Cardiac septum (tissue), 1 donor: ENCODE data around the gene TRMT5. TPM values are rescaled to one million over a fixed set of nuclear protein-coding genes. Genes with fewer than 3 reads are reported as not detected.

ENCODE experiments used
- DNase-seq: peaks from one replicate; pipeline ENCODE4 v3.0.0-alpha.2; 2020; ENCODE audit warnings: low spot score
- intact Hi-C: fragments of 100-400 bp; cut with DNase I; formaldehyde crosslinking; loops from one replicate; pipeline ENCODE4 v1.14.0; 2022
- total RNA-seq: library from RNA; stranded (reverse); fragmentation: NEBNext Ultra II Directional; extraction: Animal tissue kit (Norgen Biotek cat#: 25700); gene quantifications from one replicate; pipeline ENCODE4 v1.2.1, GENCODE V29; 2021
- donor health status: DM: no; HTN: no; CAD: no.

Gene TRMT5
- total RNA-seq, 1 donor from 2014 or later, result 6.5 TPM

DNA sequence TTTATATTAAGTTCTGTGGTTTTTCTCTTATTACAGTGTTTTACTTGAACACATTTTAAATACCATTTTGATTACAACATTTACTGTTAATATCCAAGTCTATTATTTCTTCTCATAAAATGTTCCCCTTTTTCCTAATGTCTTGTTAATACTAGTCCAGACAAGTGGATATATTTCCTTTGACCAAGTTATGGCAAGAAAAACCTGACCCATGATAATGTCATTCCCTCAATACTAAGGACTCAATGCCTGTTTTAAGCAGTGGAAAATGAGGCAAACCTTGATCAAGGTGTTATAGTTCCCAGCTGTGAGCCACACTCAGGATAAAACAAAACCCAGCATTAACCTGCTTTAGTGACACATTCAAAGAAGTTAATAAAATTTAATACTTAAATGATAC lies 12.2 kb downstream of the TRMT5 start:
- no peak for DNase-seq
- intact Hi-C loops, result no loop called here

DNA sequence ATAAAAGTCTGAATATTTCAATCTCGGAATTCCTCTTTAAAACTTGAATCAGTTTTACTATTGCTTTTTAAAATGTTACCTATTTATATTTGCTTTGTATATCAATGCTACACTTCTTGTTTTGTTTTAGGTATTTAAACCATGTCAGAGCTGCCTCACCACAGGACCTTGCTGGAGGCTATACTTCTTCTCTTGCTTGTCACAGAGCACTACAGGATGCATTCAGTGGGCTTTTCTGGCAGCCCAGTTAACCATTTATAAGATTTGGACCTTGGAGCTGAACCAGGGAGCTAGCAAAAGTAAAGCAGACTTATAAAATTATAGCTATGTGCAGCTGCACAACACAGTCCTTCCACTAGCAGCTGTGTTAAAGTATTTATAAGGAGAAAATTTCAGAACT lies 12.8 kb downstream of the TRMT5 start:
- intact Hi-C loops, result no loop called here
- DNase-seq, result no peak

DNA sequence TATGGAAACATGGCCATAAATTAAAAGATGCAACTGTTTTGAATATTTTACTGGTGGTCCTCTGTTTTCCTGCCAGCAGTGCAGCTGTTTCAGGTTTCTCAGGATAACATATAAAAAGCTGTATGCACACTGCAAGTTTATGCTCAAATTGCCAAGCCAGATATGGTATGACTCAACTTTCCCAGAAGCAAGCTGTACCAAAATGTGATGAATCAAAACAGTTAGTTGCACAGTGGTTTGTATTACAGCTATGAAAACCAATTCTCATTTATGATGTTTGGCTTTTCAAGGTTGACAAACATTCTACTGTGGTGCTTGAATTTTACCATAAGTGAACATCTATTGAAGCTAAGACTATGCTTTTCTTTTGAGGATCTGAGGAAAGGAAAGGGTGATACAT lies 15.5 kb downstream of the TRMT5 start:
- intact Hi-C loops, result no loop called here
- no peak for DNase-seq

DNA sequence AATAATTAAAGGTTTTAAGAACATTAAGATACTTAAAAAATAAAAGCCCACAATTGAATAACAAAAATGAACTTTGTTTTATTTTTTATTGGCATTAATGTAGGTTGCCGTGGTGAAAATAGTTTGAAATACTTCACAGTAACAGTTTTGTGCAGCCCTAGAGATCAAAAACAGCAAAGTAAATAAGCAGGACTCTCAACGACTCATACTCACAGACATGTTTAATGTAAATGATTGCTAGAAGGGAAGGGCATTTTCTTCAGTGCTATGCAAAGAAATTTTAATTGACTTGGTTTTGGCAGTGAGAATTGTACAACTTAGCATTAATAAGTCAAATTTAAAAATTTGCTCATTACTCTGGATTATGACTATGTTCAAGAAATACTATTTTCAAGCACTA lies 16.0 kb downstream of the TRMT5 start:
- intact Hi-C loops, result no loop called here
- DNase-seq, result no peak

DNA sequence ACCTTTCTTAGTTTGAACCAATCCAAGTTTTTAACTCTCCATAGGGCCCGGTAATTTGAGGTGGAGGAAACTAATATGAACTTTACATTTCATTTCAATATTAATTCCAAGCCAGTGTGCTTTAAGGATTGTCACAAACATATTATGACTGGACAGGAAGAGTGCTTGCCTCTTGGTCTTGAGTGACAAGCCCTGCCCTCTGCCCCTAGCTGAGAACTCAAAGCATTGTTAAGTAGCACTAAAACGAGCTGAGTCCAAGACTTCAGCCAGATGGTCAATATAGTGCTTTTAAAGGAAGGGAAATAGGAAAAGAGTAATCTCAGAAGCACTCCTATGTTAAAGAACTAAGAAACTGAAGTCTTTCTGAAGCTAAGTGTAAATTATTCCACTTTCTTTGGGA lies 17.1 kb downstream of the TRMT5 start:
- intact Hi-C loops, result no loop called here
- DNase-seq, result no peak

DNA sequence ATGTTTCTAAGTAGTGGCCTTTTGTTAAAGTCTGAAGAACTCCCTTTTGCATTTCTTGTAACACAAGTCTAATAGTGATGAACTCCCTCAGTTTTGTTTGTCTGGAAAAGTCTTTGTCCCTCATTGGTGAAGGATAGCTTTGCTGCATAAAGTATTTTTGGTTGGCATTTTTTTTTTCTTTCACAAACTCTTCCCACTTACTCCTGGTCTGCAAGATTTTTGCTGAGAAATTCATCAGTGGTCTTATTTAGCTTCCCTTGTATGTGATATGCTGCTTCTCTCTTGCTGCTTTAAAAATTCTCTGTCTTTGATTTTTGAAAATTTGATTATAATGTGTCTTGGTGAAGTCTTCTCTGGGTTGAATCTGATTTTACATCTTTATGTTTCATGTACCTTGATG lies 22.7 kb downstream of the TRMT5 start:
- intact Hi-C loops, result no loop called here
- no peak for DNase-seq

DNA sequence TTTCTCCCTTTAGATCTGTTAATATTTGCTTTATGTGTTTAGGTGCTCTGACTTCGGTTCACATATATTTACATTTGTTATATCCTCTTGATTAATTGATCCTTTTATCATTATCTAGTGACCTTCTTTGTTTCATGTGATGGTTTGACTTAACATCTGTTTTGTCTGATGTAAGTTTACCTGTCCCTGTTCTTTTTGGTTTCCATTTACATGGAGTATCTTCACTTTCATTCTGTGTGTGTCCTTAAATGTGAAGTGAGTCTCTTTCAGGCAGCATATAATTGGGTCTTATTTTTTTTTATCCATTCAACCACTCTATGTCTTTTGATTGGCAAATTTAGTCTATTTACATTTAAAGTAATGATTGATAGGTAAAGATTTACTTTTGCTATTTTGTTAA lies 24.2 kb downstream of the TRMT5 start:
- DNase-seq, result no peak
- intact Hi-C loops, result no loop called here

DNA sequence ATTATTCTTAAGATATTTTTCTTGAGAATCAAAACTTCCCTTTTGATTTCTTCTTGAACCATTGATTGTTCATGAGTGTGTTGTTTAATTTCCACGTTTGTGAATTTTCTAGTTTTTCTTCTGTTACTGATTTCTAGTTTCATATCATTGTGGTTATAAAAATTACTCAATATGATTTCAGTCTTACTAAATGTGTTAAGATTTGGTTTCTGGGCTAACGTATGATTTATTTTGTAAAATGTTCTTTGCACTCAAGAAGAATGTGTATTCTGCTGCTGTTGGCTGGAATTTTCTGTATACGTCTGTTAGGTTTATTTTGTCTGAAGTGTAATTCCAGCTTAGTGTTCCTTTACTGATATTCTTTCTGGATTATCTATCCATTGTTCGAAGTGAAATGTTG lies 24.7 kb downstream of the TRMT5 start:
- DNase-seq, result no peak
- intact Hi-C loops, result no loop called here

DNA sequence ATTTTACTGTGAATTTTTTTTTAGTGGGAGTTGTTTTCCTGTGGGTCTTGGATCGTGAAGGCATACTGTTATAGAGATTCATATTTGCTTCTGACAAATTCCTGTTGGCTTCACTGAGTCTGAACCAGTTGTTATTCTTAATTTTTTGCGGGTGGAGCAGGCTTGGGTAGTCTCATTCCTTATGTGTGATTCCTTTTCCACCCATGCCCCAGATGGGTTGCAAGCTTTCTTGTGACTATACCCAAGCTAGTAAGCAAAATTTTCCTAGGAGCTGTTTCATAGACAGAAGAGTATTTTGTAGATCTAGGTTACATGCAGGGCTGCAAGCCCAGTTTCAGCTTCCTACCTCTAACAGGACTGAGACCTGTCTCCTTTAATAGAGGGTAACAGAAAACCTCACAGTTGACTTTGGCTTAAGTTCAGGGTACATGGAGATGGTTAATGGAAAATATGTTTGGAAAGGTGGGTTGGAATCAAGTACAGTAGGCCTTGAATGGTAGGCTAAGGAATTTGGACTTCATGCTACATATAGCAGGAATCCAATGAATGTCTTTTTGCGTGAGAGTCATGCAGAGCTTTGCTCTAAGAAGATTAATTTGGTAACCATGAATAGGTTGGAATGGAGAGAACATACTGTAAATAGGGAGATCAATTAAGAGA lies 29.0 kb downstream of the TRMT5 start:
- intact Hi-C loops, result no loop called here
- DNase-seq, result no peak

DNA sequence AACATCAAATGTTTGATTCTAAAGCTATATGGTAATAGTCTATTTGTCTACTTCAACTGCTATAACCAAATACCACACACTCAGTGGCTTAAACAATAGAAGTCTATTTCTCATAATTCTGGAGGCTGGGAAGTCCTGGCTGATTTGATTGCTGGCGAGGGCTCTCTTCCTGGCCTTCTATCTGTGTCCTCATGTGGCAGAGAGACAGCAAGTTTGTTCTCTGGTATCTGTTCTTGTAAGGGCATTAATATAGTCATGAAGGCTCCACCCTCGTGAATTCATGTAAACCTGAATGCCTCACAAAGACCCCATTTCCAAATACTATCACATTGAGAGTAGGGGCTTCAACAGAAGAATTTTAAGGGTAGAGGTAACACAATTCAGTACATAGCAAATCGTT lies 34.1 kb downstream of the TRMT5 start:
- DNase-seq, result no peak
- intact Hi-C loops, result no loop called here

DNA sequence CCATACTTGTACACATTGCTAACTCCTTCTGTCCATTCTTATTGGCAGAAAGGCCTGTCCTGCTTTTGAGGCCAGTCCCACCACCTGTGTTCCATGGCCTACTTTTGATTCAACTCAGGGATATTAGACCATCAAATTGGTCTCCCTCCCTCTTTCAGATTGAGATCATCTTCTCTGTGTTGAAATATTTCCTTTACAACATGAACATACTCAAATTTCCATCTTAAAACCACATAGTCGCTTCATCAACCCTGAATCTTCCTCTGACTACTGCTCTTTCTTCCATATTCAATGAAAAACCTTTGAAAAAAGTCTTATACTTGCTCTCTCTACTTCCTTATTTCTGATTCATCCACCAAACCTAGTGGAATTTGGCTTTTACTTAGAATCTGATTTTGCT lies 34.9 kb downstream of the TRMT5 start:
- DNase-seq, result no peak
- intact Hi-C loops, result no loop called here

DNA sequence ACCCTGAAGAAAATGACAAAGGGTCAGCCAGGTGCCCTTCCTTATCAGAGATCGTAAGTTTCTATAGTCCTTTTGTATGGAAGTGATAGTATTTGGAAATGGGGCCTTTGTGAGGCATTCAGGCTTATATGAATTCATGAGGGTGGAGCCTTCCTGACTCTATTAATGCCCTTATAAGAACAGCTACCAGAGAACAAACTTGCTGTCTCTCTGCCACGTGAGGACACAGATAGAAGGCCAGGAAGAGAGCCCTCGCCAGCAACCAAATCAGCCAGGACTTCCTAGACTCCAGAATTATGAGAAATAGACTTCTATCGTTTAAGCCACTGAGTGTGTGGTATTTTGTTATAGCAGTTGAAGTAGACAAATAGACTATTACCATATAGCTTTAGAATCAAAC lies 36.7 kb downstream of the TRMT5 start:
- intact Hi-C loops, result no loop called here
- no peak for DNase-seq

DNA sequence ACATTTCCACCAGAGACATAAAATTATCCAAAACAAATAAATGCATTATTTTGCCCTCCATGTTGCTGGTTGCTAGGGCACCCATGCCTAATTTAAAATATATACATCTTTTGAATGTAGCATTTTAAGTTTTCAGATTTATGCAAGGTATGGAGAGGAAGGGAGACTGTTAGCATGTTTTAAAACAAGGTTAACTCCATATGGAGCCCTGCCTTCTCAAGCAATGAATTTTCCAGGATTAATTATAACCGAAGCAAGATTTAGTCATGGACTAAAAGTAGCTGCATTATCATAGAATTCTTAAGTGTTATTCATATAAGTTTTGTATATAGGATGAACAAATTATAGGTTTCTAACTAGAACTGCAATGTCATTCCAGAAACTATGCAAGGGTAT lies 37.2 kb downstream of the TRMT5 start:
- intact Hi-C loops, result no loop called here
- no peak for DNase-seq

DNA sequence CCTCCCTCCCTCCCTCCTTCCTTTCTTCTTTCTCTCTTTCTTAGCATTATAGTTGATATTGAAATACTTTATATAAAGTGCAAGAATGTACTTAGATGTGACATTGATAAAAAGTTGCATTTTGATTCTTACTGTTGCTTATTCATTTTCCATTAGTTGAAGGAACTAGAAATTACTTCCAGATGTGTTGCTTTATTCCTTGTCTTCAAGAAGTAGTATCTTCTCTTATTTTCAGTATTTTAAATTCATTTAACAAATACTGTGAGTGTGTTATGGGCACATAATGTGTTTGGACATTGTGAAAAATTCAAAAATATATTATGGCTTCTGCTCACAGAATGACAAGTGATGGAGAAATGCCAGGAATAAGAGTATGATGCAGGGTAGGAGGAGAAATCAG lies 45.6 kb downstream of the TRMT5 start:
- intact Hi-C loops, result no loop called here
- no peak for DNase-seq

DNA sequence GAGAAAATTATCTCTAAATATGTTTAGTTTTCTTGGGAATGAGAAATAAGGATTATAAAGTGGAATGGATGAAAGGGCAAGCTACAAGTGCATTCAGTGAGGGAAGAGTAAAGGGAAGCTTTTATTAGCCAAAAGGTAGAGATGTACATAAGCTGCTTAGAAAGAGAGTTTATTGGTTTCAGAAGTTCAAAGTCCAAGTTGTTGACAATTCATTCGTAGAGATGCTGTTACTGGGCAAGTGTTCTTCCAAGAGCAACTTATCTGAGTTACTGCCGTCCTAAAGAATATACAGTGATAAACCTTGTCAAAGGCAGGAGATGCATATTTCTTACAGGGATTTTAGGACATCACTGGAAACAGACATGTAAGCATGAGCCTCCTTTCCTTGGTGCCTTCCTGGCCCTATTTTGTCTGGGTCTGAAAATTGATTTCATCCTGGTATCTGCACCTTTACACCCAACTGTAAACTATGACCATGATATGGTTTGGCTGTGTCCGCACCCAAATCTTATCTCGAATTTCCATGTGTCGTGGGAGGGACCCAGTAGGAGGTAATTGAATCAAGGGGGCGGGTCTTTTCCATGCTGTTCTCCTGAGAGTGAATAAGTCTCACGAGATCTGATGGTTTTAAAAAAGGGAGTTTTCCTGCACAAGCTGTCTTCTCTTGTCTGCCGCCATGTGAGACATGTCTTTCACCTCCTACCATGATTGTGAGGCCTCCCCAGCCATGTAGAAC lies 46.8 kb downstream of the TRMT5 start:
- intact Hi-C loops, result no loop called here
- DNase-seq, result no peak

DNA sequence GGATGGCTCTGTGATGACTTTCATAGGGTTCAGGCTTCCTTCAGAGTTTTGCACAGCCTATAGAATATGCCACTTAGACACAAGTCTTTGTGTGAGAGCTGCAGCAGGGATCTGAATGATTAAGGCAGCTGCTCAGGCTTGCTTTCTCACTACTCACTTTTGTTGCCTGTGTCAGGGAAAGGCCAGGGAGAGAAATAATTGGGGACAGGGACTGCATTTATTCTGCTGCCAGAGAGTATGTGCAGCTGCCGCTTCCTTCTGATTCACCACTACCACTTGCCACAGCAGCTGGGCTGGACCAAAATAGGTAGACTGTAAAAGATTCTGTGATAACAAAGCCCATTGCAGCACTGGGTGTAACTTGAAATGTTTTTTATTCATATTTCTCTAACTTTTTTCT lies 49.7 kb downstream of the TRMT5 start:
- DNase-seq, result no peak
- intact Hi-C loops, result no loop called here

DNA sequence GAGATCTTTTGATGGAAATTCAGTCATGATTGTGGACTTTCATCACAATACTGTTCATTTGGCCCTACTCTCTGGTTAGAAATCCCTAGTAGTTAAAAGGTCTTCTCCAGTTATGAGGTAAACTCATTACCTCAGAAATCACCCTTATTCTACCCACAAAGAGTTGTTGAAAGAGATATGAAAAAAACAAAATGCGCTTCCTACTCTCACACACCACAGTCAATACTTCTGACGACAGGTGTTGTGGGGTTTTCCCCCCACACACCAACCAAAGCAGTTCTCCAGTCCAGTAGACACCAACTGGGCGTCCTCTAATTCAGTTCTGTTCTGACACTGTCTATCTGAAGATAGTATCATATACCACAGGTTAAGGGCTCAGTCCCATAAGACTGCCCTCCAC lies 54.9 kb downstream of the TRMT5 start:
- no peak for DNase-seq
- intact Hi-C loops, result no loop called here

DNA sequence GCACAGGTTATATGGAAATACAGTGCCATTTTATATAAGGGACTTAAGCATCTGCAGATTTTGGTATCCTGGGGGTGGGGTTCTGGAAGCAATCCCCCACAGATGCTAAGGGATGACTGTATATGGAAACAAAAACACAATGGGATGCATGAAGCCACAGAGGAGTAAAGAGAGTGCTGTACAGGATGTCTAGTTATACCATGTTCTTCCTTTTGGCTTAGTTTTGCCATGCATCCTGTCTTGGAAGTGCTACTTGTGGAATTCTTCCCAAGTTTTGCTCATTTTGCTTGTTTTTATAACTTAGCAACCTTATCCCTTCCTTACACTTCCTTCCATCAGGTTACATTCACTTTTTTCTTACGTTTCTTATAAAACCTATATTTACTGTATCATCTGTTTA lies 55.6 kb downstream of the TRMT5 start:
- intact Hi-C loops, result no loop called here
- DNase-seq, result no peak

DNA sequence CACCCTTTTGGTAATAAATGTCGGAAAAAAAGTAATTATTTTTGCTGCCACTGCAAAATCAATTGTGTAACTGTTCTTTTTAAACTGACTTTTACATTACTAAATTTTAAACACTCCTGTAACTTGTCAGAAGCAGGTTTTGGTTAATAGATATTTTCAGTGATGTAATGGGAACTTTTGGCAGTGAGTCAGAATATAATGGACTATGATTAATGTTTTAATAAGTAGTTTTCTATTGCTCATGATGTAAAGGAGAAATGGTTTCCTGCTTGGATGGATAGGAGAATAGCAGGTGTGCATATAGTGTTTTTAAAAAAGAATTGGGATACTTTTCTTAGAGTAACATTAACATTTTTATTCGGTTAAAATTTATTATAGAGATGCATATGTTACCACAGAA lies 58.8 kb downstream of the TRMT5 start:
- intact Hi-C loops, result no loop called here

More for the DNA sequence above, 58.8 kb downstream of the TRMT5 start:
- DNase-seq, result no peak
